Aorta (tissue), 5 donors: ENCODE measurements around the gene MAP4K3. TPM values are rescaled to one million over a fixed set of nuclear protein-coding genes. Genes with fewer than 3 reads are reported as not detected.

Experiments
- ATAC-seq: fragments of 200-7000 bp; cut with Tn5 transposase; one replicate; pipeline ENCODE4 v1.9.1; 2022; ENCODE audit warnings: moderate library complexity; ENCODE audit not compliant: low FRiP score
- DNase-seq, 2 donors: peaks; one replicate each; pipeline ENCODE4 v3.0.0-alpha.2; 2020
- H3K27ac ChIP-seq, 2 donors: one replicate each; pipeline ENCODE4 v1.5.1; 2013; ENCODE audit warnings: low read length in 2 of 2, mild to moderate bottlenecking in 2 of 2, moderate library complexity in 2 of 2, control low read depth in 1 of 2, inconsistent platforms in 1 of 2, low read depth in 1 of 2
- H3K27me3 ChIP-seq, 2 donors: one replicate each; pipeline ENCODE4 v1.6.1; 2013; ENCODE audit warnings: control low read depth in 1 of 2, low read length in 1 of 2, mild to moderate bottlenecking in 1 of 2, moderate library complexity in 1 of 2; ENCODE audit not compliant: insufficient read depth in 2 of 2, control insufficient read depth in 1 of 2
- H3K36me3 ChIP-seq, 2 donors: one replicate each; pipeline ENCODE4 v1.6.1; 2013; ENCODE audit warnings: control low read depth in 1 of 2, low read length in 1 of 2, mild to moderate bottlenecking in 1 of 2; ENCODE audit not compliant: insufficient read depth in 2 of 2, control insufficient read depth in 1 of 2
- H3K4me1 ChIP-seq, 2 donors: one replicate each; pipeline ENCODE4 v1.6.1; 2013; ENCODE audit warnings: low read length in 2 of 2, control low read depth in 1 of 2, mild to moderate bottlenecking in 1 of 2, moderate library complexity in 1 of 2; ENCODE audit not compliant: insufficient read depth in 2 of 2, control insufficient read depth in 1 of 2
- H3K4me3 ChIP-seq, 2 donors: one replicate each; pipeline ENCODE4 v1.5.1; 2013; ENCODE audit warnings: low read length in 2 of 2, control low read depth in 1 of 2, mild to moderate bottlenecking in 1 of 2
- H3K9me3 ChIP-seq: one replicate; pipeline ENCODE4 v1.6.1; 2013; ENCODE audit warnings: mild to moderate bottlenecking, low read length; ENCODE audit not compliant: control insufficient read depth
- WGBS, 2 donors: extraction: QIAGEN DNeasy Blood & Tissue Kit; methylation state at CpG; one replicate each; pipeline ENCODE4 v1.1.7; 2013; 5-methylcytosine and 5-hydroxymethylcytosine counted together
- intact Hi-C, 2 donors: fragments of 100-400 bp; cut with DNase I; formaldehyde crosslinking; loops; one replicate each; pipeline versions ENCODE4 v1.14.2 to v1.15.0; 2022
- polyA plus RNA-seq, 2 donors: library from polyadenylated mRNA; stranded (reverse); fragments of 200-250 nt; gene quantifications; one replicate each; pipeline ENCODE4 v1.2.3, GENCODE V29; 2013
- total RNA-seq, 2 donors: library from RNA; stranded (reverse); fragmentation: NEBNext Ultra II Directional; extraction: Animal tissue kit (Norgen Biotek cat#: 25700); gene quantifications; one replicate each; pipeline ENCODE4 v1.2.1, GENCODE V29; 2021
- donor health status: healthy with polysubstance abuse.
- donor health status: Bipolar disorder and iron deficiency.
- donor health status: DM: no; HTN: no; CAD: no.
- donor health status: DM: no; HTN: no; CAD: no.
- donor health status: DM: yes; HTN: yes; CAD: no.

MAP4K3 gene
- total and polyA plus RNA-seq, 4 donors = 13.9 to 50.8 (median 32.9) TPM

GRCh38 chr2:39451954-39452353, 14.9 kb upstream of the MAP4K3 start:
- DNase-seq (no peak), ATAC-seq (no peak)
- Histone ChIP-seq H3K27ac (no peak overlapping the region), H3K9me3 (no peaks in the 10 kb centered on the region), H3K36me3 (no peaks in the 10 kb centered on the region), H3K27me3 (no peaks in the 10 kb centered on the region), H3K4me3 (no peak overlapping the region), H3K4me1 (no peaks in the 10 kb centered on the region)
- intact Hi-C loops = no loop called here

DNA sequence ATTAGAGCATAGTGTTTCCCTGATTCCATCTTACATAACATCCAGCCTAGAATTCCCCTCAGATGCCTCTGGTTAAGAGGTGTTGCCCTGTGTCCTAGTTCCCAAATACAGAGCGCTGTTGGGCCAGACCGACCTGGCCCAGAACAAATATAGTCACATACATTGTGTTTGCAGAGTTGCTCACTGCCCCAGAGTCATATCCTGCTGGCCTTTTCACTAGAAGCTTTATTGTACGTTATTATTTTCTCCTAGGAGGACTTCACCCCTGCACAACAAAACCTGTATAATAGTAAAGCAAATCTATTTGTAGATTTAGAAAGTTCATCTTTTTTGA, 11.1 kb upstream of the MAP4K3 start:
- intact Hi-C loops = no loop called here
- Histone ChIP-seq H3K36me3 (peaks cover 0 to 4% of the 10 kb centered on the region in 2 donors), H3K4me3 (no peak overlapping the region), H3K9me3 (no peaks in the 10 kb centered on the region), H3K27me3 (no peaks in the 10 kb centered on the region), H3K4me1 (no peaks in the 10 kb centered on the region), H3K27ac (no peak overlapping the region)
- DNase-seq (no peak), ATAC-seq (no peak)
- WGBS, 2 donors = 94 to 97% methylated on average over 3 of the region's 3 CpGs

- no peak for DNase-seq
- H3K36me3 ChIP-seq = peaks cover 0 to 4% of the 10 kb centered on the region in 2 donors
- no peak for ATAC-seq
- 97 to 98% methylated on average over 6 of the region's 6 CpGs for WGBS, 2 donors
- intact Hi-C loops = no loop called here
- no peaks in the 10 kb centered on the region for H3K4me1 ChIP-seq
- H3K27me3 ChIP-seq = no peaks in the 10 kb centered on the region
- no peaks in the 10 kb centered on the region for H3K9me3 ChIP-seq
- no peak overlapping the region for H3K27ac ChIP-seq
- H3K4me3 ChIP-seq = no peak overlapping the region
Observed at GRCh38 chr2:39447266-39448168, 10.4 kb upstream of the MAP4K3 start.

DNA sequence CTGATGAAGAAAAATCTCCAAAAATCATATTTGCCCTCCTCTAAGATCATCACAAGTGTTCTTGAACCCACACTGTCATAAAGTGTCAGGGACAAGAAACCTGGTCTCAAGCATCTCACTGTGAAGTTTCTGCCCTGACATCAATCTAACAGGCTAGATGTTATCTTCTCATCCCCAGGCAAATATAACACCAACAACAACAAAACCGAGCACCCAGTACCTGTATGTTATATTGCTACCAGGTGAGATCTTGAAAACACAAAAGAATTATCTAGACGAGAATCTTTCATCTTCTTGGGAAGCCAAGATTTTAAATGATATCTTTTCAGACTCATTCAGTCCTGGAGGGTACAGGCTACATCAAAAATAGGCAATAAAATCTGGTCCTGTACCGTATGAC, 8.8 kb upstream of the MAP4K3 start:
- WGBS, 2 donors = 90 to 93% methylated on average over 3 of the region's 3 CpGs
- Histone ChIP-seq H3K4me1 (no peaks in the 10 kb centered on the region), H3K4me3 (no peak overlapping the region), H3K27me3 (no peaks in the 10 kb centered on the region), H3K27ac (no peak overlapping the region), H3K9me3 (no peaks in the 10 kb centered on the region), H3K36me3 (peaks cover 0 to 4% of the 10 kb centered on the region in 2 donors)
- intact Hi-C loops = no loop called here
- no peak for ATAC-seq
- DNase-seq = no peak

DNA sequence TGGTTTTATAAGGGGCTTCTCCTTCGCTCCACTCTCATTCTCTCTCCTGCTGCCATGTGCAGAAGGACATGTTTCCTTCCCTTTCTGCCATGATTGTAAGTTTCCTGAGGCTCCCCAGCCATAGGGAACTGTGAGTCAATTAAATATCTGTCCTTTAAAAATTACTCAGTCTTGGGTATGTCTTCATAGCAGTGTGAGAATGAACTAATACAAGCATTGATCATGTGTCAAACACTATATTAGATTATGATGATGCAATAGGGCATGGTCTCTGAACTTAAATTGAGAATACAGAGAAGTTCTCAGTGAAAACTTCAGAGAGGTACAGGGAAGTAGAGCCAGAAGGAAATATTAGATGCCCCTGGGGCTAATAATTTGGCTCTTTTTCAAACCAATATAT, 5.9 kb upstream of the MAP4K3 start:
- no peaks in the 10 kb centered on the region for H3K27me3 ChIP-seq
- no peak overlapping the region for H3K4me3 ChIP-seq
- 96 to 100% methylated on average over 1 of the region's 1 CpG for WGBS, 2 donors
- no peaks in the 10 kb centered on the region for H3K4me1 ChIP-seq
- H3K27ac ChIP-seq = no peak overlapping the region
- DNase-seq (no peak), ATAC-seq (no peak)
- H3K9me3 ChIP-seq = no peaks in the 10 kb centered on the region
- intact Hi-C loops = no loop called here
- peaks cover 0 to 4% of the 10 kb centered on the region in 2 donors for H3K36me3 ChIP-seq

DNA sequence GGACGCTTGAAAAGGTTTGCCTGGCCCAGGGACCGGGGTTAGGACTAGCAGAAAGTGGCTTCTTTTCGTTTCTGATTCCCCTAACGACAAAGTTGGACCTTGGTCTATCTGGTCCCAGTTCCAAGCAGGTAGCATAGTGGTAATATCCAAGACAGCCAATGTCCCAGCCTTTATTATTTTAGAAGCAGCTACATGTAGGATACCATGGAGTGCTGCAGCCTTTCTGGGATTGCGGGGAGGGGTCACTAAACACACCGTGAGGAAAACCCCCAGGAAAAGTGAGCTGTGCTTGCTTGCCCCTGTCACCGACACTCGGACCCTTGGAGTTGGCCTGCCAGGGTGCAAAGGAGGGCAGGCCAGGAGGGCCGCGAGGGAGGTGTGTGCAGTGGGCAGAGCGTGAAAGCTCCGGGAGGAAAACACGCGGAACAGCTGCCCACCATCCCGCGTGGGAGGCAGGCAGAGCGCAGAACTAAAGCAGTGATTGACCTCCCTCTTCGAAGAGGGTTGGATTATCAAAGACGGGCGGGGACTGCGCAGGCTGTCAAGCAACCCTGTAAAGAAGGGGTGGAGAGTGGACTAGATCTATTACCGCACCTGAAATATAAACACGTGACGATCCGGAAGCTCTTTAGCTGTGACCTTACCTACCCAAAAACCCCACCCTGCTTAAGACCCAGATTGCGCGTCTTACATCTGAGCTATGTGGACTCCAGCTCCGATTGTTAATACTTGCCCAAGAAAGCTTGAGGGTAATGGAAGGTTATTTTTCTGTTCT, 624 bp upstream of the MAP4K3 start:
- DNase-seq (peak; percentile 59 to 74), ATAC-seq (peak; percentile 44)
- H3K4me3 ChIP-seq = peak overlapping the region; percentile 86 to 96
- H3K36me3 ChIP-seq = no peaks in the 10 kb centered on the region
- no peaks in the 10 kb centered on the region for H3K9me3 ChIP-seq
- H3K27ac ChIP-seq = peak overlapping the region; percentile 32 to 89
- intact Hi-C loops = loop anchor here in 1 of 2 donors (5.0 kb wide), 1 partner anchor 60 kb away; no protein-coding TSS in a partner anchor
- peaks cover 3 to 5% of the 10 kb centered on the region in 2 donors for H3K4me1 ChIP-seq
- WGBS, 2 donors = 1% methylated on average over 28 of the region's 28 CpGs
- H3K27me3 ChIP-seq = no peaks in the 10 kb centered on the region

- Histone ChIP-seq H3K27ac (peak overlapping the region in 1 of 2 donors; percentile 85), H3K4me1 (peaks cover 7% of the 10 kb centered on the region in 2 donors), H3K4me3 (peak overlapping the region; percentile 54 to 96), H3K27me3 (no peaks in the 10 kb centered on the region), H3K36me3 (no peaks in the 10 kb centered on the region), H3K9me3 (no peaks in the 10 kb centered on the region)
- DNase-seq = peak in 1 of 2 donors; percentile 78
- 1% methylated on average over 17 of the region's 17 CpGs for WGBS, 2 donors
- peak; percentile 15 for ATAC-seq
- intact Hi-C loops = loop anchor here in 1 of 2 donors (5.0 kb wide), 1 partner anchor 59 kb away; no protein-coding TSS in a partner anchor
Observed at GRCh38 chr2:39435741-39436591, 1.1 kb downstream of the MAP4K3 start.

GRCh38 chr2:39435234-39435633, 1.9 kb downstream of the MAP4K3 start:
- DNase-seq (no peak), ATAC-seq (no peak)
- 13 to 17% methylated on average over 8 of the region's 8 CpGs for WGBS, 2 donors
- H3K4me3 ChIP-seq = peak overlapping the region; percentile 54 to 96
- no peaks in the 10 kb centered on the region for H3K27me3 ChIP-seq
- no peaks in the 10 kb centered on the region for H3K36me3 ChIP-seq
- no peak overlapping the region for H3K27ac ChIP-seq
- intact Hi-C loops = loop anchor here in 1 of 2 donors (5.0 kb wide), 1 partner anchor 58 kb away; no protein-coding TSS in a partner anchor
- peaks cover 7 to 9% of the 10 kb centered on the region in 2 donors for H3K4me1 ChIP-seq
- no peaks in the 10 kb centered on the region for H3K9me3 ChIP-seq
